GM06990 (cell line): ENCODE results near the gene HOXD12.

Experiments used
- DNase-seq: peaks from one replicate; pipeline ENCODE4 v3.0.0-alpha.2; 2011; ENCODE audit not compliant: insufficient read length; ENCODE audit errors: extremely low read depth
- H3K27me3 ChIP-seq: replicated peaks from 2 replicates; pipeline ENCODE4 v1.6.0; 2011; ENCODE audit warnings: low read length; ENCODE audit not compliant: control insufficient read depth, insufficient read depth
- H3K36me3 ChIP-seq: 2 replicates; pipeline ENCODE4 v1.5.1; 2011; ENCODE audit warnings: low read length; ENCODE audit not compliant: control insufficient read depth, insufficient read depth
- H3K4me3 ChIP-seq: replicated peaks from 2 replicates; pipeline ENCODE4 v1.5.1; 2011; ENCODE audit warnings: low read depth, mild to moderate bottlenecking, control low read depth, low read length
- CTCF ChIP-seq: IDR thresholded peaks from 2 replicates; pipeline ENCODE4 v1.5.1; 2011; ENCODE audit warnings: low read length, control low read depth, mild to moderate bottlenecking, inconsistent platforms; ENCODE audit not compliant: insufficient read depth, poor library complexity, severe bottlenecking

HOXD12 gene

GRCh38 chr2:176075481-176075880 is 24.1 kb upstream of the HOXD12 start:
- H3K4me3 ChIP-seq, result no peak overlapping the region
- no peak for TF ChIP-seq CTCF
- no peak for DNase-seq
- H3K36me3 ChIP-seq, result no peaks in the 10 kb centered on the region
- peaks cover 4% of the 10 kb centered on the region; the same call in 1 of the 2 replicates for H3K27me3 ChIP-seq

- no peak for DNase-seq
- Histone ChIP-seq H3K36me3 (no peaks in the 10 kb centered on the region), H3K4me3 (no peak overlapping the region), H3K27me3 (peaks cover 4% of the 10 kb centered on the region; the same call in 1 of the 2 replicates)
- TF ChIP-seq CTCF, result no peak
These were observed 23.5 kb upstream of the HOXD12 start for GRCh38 chr2:176076063-176076462.

DNA sequence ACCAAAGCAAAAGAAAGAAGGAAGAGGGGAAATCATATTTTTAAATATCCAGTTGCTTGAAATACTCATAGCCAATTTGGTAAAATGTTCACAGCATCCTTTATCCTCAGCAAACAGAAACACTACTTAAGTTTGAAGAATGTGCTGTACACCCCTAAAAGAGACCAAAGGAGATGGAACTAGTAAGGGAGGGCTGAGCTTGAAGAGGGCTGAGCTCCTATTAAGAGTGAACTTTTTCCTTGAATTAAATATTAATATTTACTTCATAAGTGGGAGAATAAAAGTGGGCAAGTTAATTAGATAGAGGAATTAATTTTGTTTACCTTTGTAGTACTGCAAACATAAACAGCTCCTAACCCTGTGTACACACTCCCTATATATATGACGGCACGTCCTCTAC is 22.8 kb upstream of the HOXD12 start:
- DNase-seq, result no peak
- Histone ChIP-seq H3K4me3 (no peak overlapping the region), H3K27me3 (peaks cover 4% of the 10 kb centered on the region; the same call in 1 of the 2 replicates), H3K36me3 (no peaks in the 10 kb centered on the region)
- TF ChIP-seq CTCF, result no peak

GRCh38 chr2:176078541-176079284 is 20.9 kb upstream of the HOXD12 start:
- TF ChIP-seq CTCF, result no peak
- H3K36me3 ChIP-seq, result no peaks in the 10 kb centered on the region
- H3K4me3 ChIP-seq, result no peak overlapping the region
- no peak for DNase-seq
- H3K27me3 ChIP-seq, result peaks cover 4% of the 10 kb centered on the region; the same call in 1 of the 2 replicates

DNA sequence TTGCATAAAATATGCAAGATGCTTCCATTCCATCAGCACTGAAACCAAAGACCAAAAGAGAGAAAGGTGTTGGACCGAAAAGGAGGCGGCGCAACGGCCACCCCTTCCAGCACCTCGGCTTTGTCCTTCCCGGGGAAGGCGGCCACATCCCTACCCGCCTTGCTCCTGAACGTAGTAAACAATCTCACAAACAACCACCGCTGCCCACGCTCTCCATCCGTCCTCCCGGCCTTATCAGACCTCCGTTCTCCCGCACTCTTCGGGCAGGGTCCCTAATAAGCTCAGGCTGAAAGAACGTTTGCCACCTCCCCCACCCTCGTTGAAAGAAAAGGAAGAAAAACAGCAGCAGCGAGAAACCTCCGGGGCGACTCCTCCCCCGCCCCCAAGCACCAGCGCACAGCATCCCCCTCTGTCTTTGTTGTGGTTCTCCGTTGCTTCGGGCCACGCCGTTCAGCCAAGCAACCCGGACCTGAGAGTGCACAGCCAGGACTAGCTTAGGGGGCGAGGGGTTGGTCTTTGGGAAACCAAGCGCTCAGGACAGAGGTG is 20.2 kb upstream of the HOXD12 start:
- no peaks in the 10 kb centered on the region for H3K36me3 ChIP-seq
- no peak overlapping the region for H3K4me3 ChIP-seq
- peaks cover 3% of the 10 kb centered on the region; the same call in 1 of the 2 replicates for H3K27me3 ChIP-seq
- DNase-seq, result no peak
- TF ChIP-seq CTCF, result no peak
